ENCODE data around the gene SDS. TPM values are rescaled to one million over a fixed set of nuclear protein-coding genes. Genes with fewer than 3 reads are reported as not detected.

SDS gene
- total RNA-seq, 1 experiment from 2014 or later: not detected

GRCh38 chr12:113453330-113453729, 49.6 kb upstream of the SDS start:
- Histone ChIP-seq H3K4ac (ENCODE audit: low read depth, low read length) (no peak overlapping the region), H2BK5ac (ENCODE audit: insufficient read length, low read length) (no peak overlapping the region), H3K56ac (ENCODE audit: insufficient read length, low read depth, low read length) (no peak overlapping the region), H2BK120ac (ENCODE audit: low read depth, low read length, poor library complexity, severe bottlenecking) (no peak overlapping the region), H3K18ac (ENCODE audit: insufficient read length, low read depth, low read length) (no peak overlapping the region), H2BK12ac (ENCODE audit: insufficient read length, low read depth, low read length) (no peak overlapping the region), H3K9me3 (ENCODE audit: control insufficient read depth, low read depth, low read length) (no peaks in the 10 kb centered on the region), H3K79me1 (ENCODE audit: insufficient read depth, low read depth, low read length, poor library complexity, severe bottlenecking) (no peaks in the 10 kb centered on the region), H4K91ac (ENCODE audit: insufficient read length, low read depth, low read length) (no peak overlapping the region), H3K27me3 (ENCODE audit: insufficient read depth, low read length) (no peaks in the 10 kb centered on the region), H3K79me2 (ENCODE audit: insufficient read depth, low read length) (no peaks in the 10 kb centered on the region), H4K8ac (replicated peaks; ENCODE audit: insufficient read length, low read depth, low read length) (no peak overlapping the region), H4K5ac (ENCODE audit: insufficient read length, low read depth, low read length) (no peak overlapping the region), H3K4me1 (ENCODE audit: insufficient read depth, low read length) (peaks cover 2% of the 10 kb centered on the region; the same call in 1 of the 2 replicates), H2AFZ (ENCODE audit: low read length) (no peak overlapping the region), H2BK15ac (ENCODE audit: low read depth, low read length) (no peak overlapping the region), H2BK20ac (ENCODE audit: low read depth, low read length, poor library complexity, severe bottlenecking) (no peak overlapping the region), H3T11ph (ENCODE audit: low read length) (no peak overlapping the region), H3K27ac (ENCODE audit: insufficient read length, low read depth, low read length) (no peak overlapping the region), H3K23me2 (ENCODE audit: insufficient read length, low read depth, low read length, poor library complexity, severe bottlenecking) (no peaks in the 10 kb centered on the region), H4K20me1 (ENCODE audit: control insufficient read depth, insufficient read depth, insufficient read length) (no peaks in the 10 kb centered on the region), H3K9ac (ENCODE audit: extremely low read depth, insufficient read length, low read length) (no peak overlapping the region), H2AK5ac (ENCODE audit: insufficient read length, low read length) (no peak overlapping the region), H3K23ac (ENCODE audit: insufficient read length, low read depth, low read length) (no peak overlapping the region), H3K14ac (ENCODE audit: insufficient read depth, low read length) (no peak overlapping the region), H3K4me2 (ENCODE audit: insufficient read depth, insufficient read length, low read length) (no peak overlapping the region)
- Mint-ChIP-seq H3K36me3 (ENCODE audit: insufficient read depth in 1 of 3, low read depth in 3 of 3) (no peaks in the 10 kb centered on the region), H3K27me3 (ENCODE audit: low read depth) (peaks cover 21% of the 10 kb centered on the region), H3K27ac (no peak overlapping the region; a peak in 3 of 7 replicates), H3K4me1 (peaks cover 9 to 16% of the 10 kb centered on the region in 2 experiments), H3K9me3 (no peaks in the 10 kb centered on the region), H3K4me3 (peak overlapping the region in 1 of 2 experiments; percentile 35; a peak in 1 of 5 replicates)
- TF ChIP-seq CTCF (conservative IDR thresholded peaks at IDR 0.05): no peak
- no peak for DNase-seq
- no CpG with 5 or more reads among the region's 6 CpGs for WGBS (ENCODE audit: extremely low coverage, insufficient read length, low lambda C conversion rate)
